HG02852 (cell line): ENCODE results near the gene STUB1.
"Not testable (repeated sequence)": the region's sequence is repeated elsewhere in the genome, so short reads cannot be mapped to it uniquely, and the experiment has no call there.

Source experiments
- ATAC-seq: cut with Tn5 transposase; IDR thresholded peaks from one replicate; pipeline ENCODE4 v1.9.1; 2021; ENCODE audit warnings: mild to moderate bottlenecking, moderate library complexity; ENCODE audit not compliant: unreplicated experiment

The STUB1 gene

GRCh38 chr16:678209-678857 is 1.9 kb upstream of the STUB1 start:
- no peak for ATAC-seq

- no peak for ATAC-seq
These were observed 1.1 kb upstream of the STUB1 start for GRCh38 chr16:678858-679813.

- ATAC-seq, result no peak
These were observed 375 bp downstream of the STUB1 start for GRCh38 chr16:680625-680945.

- no peak for ATAC-seq
These were observed 946 bp downstream of the STUB1 start for GRCh38 chr16:680967-681745.

GRCh38 chr16:681746-682427 is 1.7 kb downstream of the STUB1 start:
- ATAC-seq, result no peak

GRCh38 chr16:682493-683395 is 2.5 kb downstream of the STUB1 start:
- no peak for ATAC-seq

GRCh38 chr16:683396-684070 is 3.3 kb downstream of the STUB1 start:
- ATAC-seq, result no peak

GRCh38 chr16:684071-684794 is 4.0 kb downstream of the STUB1 start, which contains the start of gene JMJD8:
Gene JMJD8, minus strand, starts transcription at chr16:684334. Its CDS starts 15 bp downstream, at chr16:684319.
- ATAC-seq, result peak; percentile 62

- ATAC-seq, result no peak
These were observed 4.9 kb downstream of the STUB1 start for GRCh38 chr16:684961-685696.

- no peak for ATAC-seq
These were observed 5.8 kb downstream of the STUB1 start for GRCh38 chr16:685967-686366.

GRCh38 chr16:686459-687260 is 6.5 kb downstream of the STUB1 start:
- ATAC-seq, result no peak

- no peak for ATAC-seq
These were observed 7.3 kb downstream of the STUB1 start for GRCh38 chr16:687499-687898.

- no peak for ATAC-seq
These were observed 9.1 kb downstream of the STUB1 start for GRCh38 chr16:689175-689897.

- not testable (repeated sequence) for ATAC-seq
These were observed 11.0 kb downstream of the STUB1 start for GRCh38 chr16:691242-691641.

GRCh38 chr16:692356-693108 is 12.3 kb downstream of the STUB1 start:
- no peak for ATAC-seq

- ATAC-seq, result no peak
These were observed 13.2 kb downstream of the STUB1 start for GRCh38 chr16:693364-693763.
